NB4 (cell line): ENCODE results near the gene PTPN2.
A peak's percentile ranks its signal among the peaks of the same experiment; 100 is the strongest.
"Not testable (repeated sequence)": the region's sequence is repeated elsewhere in the genome, so short reads cannot be mapped to it uniquely, and the experiment has no call there.

Source experiments
- DNase-seq: peaks from one replicate; pipeline ENCODE4 v3.0.0; 2010; ENCODE audit warnings: low read depth
- H3K4me3 ChIP-seq: one replicate; pipeline ENCODE4 v1.5.1; 2011; ENCODE audit warnings: mild to moderate bottlenecking, low read depth, low read length, moderate library complexity
- MYC ChIP-seq: IDR thresholded peaks from 2 replicates; pipeline ENCODE4 v1.6.1; 2011; ENCODE audit warnings: low read depth, low read length
- POLR2A ChIP-seq: IDR thresholded peaks from 2 replicates; pipeline ENCODE4 v1.6.1; 2011; ENCODE audit warnings: mild to moderate bottlenecking; ENCODE audit not compliant: insufficient read length; ENCODE audit errors: extremely low read depth
- TF ChIP-seq, protein P1 (sequence below): IDR thresholded peaks from one replicate; pipeline ENCODE4 v1.5.1; 2012; ENCODE audit warnings: low read depth, low read length
- TF ChIP-seq, protein P2 (sequence below): IDR thresholded peaks from 2 replicates; pipeline ENCODE4 v1.6.1; 2011; ENCODE audit warnings: low read depth, low read length

Gene PTPN2

DNA sequence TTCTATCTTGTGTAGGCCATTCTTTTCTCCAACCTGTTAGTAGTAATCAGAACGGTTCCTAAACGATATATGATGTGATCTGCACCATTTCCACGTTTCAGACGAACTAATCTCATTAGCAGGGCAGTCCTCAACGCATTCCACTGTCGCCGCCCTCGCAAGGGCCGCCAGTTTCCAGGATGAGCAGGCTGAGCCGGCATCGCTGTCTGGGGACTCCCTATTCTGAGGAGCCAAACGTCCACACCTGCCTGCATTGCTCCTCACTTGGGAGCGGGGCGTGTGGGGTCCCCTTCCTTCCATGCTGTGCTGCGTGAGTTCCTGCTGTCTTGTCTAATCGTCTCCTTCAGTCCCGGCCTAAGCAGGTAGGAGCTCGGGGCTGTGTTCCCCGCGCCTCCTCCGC lies 104.6 kb downstream of the PTPN2 start:
- DNase-seq = no peak
- H3K4me3 ChIP-seq = no peak overlapping the region
- TF ChIP-seq MYC = no peak
- TF ChIP-seq, protein P1, sequence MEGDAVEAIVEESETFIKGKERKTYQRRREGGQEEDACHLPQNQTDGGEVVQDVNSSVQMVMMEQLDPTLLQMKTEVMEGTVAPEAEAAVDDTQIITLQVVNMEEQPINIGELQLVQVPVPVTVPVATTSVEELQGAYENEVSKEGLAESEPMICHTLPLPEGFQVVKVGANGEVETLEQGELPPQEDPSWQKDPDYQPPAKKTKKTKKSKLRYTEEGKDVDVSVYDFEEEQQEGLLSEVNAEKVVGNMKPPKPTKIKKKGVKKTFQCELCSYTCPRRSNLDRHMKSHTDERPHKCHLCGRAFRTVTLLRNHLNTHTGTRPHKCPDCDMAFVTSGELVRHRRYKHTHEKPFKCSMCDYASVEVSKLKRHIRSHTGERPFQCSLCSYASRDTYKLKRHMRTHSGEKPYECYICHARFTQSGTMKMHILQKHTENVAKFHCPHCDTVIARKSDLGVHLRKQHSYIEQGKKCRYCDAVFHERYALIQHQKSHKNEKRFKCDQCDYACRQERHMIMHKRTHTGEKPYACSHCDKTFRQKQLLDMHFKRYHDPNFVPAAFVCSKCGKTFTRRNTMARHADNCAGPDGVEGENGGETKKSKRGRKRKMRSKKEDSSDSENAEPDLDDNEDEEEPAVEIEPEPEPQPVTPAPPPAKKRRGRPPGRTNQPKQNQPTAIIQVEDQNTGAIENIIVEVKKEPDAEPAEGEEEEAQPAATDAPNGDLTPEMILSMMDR = no peak
- TF ChIP-seq, protein P2, sequence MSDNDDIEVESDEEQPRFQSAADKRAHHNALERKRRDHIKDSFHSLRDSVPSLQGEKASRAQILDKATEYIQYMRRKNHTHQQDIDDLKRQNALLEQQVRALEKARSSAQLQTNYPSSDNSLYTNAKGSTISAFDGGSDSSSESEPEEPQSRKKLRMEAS = no peak
- no peak for TF ChIP-seq POLR2A

DNA sequence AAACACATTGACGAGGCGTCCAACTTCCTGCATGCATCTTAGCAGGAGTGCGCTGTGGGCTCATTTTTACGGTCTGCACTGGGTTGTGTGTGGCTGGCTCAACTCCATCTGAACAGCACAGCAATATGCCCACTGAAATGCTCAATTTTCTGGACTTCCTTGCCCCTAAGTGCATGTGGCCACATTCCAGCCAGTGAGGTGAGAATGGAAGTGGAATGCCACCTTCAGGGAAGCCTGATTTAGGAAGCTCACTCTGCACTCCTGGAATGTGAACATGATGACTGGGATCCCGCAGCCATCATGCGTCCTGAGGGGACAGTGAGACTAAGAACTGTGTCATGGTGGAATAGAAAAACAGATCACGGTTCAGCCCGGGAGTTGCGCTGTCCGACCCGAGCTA lies 105.0 kb downstream of the PTPN2 start:
- DNase-seq = peak; percentile 14
- H3K4me3 ChIP-seq = no peak overlapping the region
- TF ChIP-seq, protein P1 = no peak
- TF ChIP-seq POLR2A (no peak), MYC (no peak)
- TF ChIP-seq, protein P2 = no peak

DNA sequence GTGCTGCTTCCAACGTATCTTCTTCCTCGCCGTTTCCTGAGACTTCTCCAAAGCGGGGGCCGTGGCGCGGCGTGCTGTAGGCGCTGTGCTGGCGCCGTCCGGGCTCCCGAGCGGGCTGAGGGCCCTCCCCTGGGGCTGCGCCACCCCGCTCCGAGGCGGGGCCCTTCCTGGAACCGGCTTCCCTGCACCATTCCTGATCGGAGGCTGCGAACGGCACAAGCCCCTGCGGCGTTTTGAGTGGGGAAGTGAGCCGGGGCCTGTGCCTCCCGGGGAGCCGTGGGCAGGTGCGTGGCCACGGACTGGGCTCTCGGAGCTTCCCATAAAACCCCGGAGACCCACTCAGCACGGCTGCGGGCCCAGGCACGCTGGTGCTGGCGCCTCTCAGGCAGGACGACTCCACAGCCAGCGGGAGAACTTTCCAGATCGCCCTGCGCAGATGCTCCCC lies 106.5 kb downstream of the PTPN2 start:
- no peak for DNase-seq
- no peak for TF ChIP-seq MYC
- TF ChIP-seq, protein P2 = no peak
- TF ChIP-seq, protein P1 = no peak
- no peak for TF ChIP-seq POLR2A
- H3K4me3 ChIP-seq = no peak overlapping the region

DNA sequence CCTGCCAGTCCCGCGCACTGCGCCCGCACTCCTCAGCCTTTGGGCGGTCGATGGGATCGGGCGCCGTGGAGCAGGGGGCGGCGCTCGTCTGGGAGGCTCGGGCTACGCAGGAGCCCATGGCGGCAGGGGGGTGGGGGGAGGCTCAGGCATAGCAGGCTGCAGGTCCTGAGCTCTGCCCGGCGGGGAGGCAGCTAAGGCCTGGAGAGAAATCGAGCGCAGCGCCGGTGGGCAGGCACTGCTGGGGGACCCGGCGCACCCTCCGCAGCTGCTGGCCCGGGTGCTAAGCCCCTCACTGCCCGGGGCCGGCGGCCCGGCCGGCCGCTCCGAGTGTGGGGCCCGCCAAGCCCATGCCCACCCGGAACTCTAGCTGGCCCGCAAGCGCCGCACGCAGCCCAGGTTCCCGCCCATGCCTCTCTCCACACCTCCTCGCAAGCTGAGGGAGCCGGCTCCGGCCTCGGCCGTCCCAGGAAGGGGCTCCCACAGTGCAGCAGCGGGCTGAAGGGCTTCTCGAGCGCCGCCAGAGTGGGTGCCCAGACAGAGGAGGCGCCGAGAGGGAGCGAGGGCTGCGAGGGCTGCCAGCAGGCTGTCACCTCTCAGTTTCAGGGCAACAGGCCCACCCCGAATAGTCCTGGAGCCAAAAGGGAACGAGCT lies 107.1 kb downstream of the PTPN2 start:
- no peak overlapping the region for H3K4me3 ChIP-seq
- DNase-seq = no peak
- TF ChIP-seq POLR2A (no peak), MYC (no peak)
- TF ChIP-seq, protein P2 = no peak
- TF ChIP-seq, protein P1 = no peak

DNA sequence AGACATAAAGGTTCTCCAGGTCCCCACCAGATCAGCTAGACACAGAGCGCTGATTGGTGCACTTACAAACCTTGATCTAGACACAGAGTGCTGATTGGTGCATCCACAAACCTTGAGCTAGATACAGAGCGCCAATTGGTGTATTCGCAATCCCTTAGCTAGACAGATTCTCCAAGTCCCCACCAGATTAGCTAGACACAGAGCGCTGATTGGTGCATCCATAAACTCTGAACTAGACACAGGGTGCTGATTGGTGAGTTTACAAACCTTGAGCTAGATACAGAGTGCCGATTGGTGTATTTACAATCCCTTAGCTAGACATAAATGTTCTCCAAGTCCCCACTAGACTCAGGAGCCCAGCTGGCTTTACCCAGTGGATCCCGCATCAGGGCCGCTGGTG lies 107.6 kb downstream of the PTPN2 start:
- H3K4me3 ChIP-seq = not testable (repeated sequence)

DNA sequence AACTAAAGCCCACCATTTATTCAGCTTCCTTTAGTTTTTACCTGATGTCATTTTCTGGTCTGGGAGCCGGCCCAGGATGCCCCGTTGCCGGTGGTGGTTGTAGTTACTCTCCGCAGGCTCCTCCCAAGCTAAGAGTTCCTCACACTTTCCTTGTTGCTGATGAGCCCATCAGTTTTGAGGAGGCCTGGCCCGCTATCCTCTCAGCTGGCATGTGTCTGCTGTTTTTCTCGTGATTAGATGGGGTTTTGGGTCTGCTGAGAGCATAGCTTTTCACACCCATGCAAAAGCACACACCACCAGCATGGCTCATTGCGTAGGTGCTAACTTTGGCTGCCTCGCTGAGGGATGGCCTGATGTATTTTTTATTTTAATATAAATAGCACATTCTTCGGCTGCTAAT lies 109.1 kb downstream of the PTPN2 start:
- no peak for TF ChIP-seq MYC
- TF ChIP-seq, protein P1 = no peak
- TF ChIP-seq, protein P2 = no peak
- no peak for TF ChIP-seq POLR2A
- DNase-seq = no peak
- H3K4me3 ChIP-seq = no peak overlapping the region

More for the DNA sequence above, 107.6 kb downstream of the PTPN2 start:
- DNase-seq = not testable (repeated sequence)
